ENCODE results near the gene CDH5.

The CDH5 gene, protein sequence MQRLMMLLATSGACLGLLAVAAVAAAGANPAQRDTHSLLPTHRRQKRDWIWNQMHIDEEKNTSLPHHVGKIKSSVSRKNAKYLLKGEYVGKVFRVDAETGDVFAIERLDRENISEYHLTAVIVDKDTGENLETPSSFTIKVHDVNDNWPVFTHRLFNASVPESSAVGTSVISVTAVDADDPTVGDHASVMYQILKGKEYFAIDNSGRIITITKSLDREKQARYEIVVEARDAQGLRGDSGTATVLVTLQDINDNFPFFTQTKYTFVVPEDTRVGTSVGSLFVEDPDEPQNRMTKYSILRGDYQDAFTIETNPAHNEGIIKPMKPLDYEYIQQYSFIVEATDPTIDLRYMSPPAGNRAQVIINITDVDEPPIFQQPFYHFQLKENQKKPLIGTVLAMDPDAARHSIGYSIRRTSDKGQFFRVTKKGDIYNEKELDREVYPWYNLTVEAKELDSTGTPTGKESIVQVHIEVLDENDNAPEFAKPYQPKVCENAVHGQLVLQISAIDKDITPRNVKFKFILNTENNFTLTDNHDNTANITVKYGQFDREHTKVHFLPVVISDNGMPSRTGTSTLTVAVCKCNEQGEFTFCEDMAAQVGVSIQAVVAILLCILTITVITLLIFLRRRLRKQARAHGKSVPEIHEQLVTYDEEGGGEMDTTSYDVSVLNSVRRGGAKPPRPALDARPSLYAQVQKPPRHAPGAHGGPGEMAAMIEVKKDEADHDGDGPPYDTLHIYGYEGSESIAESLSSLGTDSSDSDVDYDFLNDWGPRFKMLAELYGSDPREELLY

DNA sequence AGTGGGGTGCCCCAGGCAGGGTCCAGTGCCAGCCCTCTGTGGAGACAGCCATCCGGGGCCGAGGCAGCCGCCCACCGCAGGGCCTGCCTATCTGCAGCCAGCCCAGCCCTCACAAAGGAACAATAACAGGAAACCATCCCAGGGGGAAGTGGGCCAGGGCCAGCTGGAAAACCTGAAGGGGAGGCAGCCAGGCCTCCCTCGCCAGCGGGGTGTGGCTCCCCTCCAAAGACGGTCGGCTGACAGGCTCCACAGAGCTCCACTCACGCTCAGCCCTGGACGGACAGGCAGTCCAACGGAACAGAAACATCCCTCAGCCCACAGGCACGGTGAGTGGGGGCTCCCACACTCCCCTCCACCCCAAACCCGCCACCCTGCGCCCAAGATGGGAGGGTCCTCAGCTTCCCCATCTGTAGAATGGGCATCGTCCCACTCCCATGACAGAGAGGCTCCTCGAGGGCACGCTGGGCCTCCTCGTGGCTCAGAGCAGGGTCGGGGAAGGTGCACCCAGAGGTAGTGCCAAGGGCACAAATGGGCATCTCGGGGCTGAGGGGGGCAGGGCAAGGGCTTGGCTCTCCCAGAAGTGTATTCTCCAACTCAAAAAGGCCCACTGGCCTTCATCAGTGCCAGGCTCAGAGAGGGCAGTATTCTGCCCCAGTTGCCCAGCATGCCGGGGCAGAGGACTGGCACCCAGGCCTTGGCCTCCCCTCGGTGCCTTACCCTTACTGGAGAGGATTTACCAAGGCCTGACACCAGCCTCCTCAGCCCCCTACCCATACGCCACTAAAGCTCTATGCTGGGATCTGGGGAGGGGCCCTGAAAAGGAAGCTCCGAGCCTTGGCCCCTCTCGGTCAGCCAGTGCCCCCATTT is at the start of gene CDH5:
Gene CDH5, plus strand, starts transcription at position 259 of the 867 bp plus-strand sequence. CDS start 12,647 bp downstream, outside the sequence.
- Histone ChIP-seq H3K27me3 (replicated peaks) (no peaks in the 10 kb centered on the region), H3K27ac (no peak within 1 kb of the TSS), H3K4me3 (ENCODE audit: low read depth, low read length) (no peak within 1 kb of the TSS), H3K36me3 (replicated peaks) (no peaks in the 10 kb centered on the region)
- in situ Hi-C loops (cut with HindIII; ENCODE audit: low pct_ligation_motif_present, low sequenced_read_pairs) = no loop called here
- DNase-seq = no peak
- TF ChIP-seq, protein P1, sequence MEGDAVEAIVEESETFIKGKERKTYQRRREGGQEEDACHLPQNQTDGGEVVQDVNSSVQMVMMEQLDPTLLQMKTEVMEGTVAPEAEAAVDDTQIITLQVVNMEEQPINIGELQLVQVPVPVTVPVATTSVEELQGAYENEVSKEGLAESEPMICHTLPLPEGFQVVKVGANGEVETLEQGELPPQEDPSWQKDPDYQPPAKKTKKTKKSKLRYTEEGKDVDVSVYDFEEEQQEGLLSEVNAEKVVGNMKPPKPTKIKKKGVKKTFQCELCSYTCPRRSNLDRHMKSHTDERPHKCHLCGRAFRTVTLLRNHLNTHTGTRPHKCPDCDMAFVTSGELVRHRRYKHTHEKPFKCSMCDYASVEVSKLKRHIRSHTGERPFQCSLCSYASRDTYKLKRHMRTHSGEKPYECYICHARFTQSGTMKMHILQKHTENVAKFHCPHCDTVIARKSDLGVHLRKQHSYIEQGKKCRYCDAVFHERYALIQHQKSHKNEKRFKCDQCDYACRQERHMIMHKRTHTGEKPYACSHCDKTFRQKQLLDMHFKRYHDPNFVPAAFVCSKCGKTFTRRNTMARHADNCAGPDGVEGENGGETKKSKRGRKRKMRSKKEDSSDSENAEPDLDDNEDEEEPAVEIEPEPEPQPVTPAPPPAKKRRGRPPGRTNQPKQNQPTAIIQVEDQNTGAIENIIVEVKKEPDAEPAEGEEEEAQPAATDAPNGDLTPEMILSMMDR (IDR thresholded peaks at IDR 0.05; ENCODE audit: low read depth, low read length, missing control alignments) = no peak

DNA sequence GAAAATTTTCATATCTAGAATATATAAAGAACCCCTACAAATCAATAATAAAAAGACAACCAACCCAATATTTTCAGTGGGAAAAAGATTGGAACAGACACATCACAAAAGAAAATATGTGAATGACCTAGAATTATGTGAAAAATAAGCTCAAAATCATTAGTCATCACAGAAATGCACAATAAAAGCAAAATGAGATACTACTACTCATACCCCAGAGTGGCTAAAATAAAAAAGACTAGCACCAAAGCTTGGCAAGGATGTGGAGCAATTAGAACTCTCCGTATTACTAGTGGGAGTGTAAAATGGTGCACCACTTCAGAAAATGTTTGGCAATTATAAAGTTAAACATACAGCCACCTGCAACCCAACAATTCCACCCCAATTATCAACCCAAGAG is 48.0 kb upstream of the CDH5 start:
- no peaks in the 10 kb centered on the region for H3K27me3 ChIP-seq (replicated peaks)
- no peak overlapping the region for H3K4me3 ChIP-seq (ENCODE audit: low read depth, low read length)
- no peak overlapping the region for H3K27ac ChIP-seq
- DNase-seq = no peak
- H3K36me3 ChIP-seq (replicated peaks) = no peaks in the 10 kb centered on the region
- in situ Hi-C loops (cut with HindIII; ENCODE audit: low pct_ligation_motif_present, low sequenced_read_pairs) = no loop called here
- TF ChIP-seq, protein P1 (IDR thresholded peaks at IDR 0.05; ENCODE audit: low read depth, low read length, missing control alignments) = no peak

DNA sequence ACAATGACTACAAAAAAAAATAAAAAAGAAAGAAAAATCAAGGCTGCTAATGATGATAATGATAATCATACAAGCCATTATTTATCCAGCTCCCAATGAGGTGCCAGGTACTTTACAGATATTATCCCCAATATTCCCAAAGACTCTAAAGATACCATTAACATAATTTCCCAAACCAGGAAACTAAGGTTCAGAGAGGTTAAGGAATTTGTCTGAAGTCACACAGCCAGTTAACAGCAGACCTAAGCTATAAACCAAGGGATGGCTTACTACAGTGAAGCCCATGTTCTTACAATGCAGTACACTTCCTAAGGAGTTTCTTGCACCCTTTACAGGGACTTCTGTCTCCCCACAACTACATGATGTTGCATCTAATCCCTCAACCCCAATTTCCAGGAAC is 45.7 kb upstream of the CDH5 start:
- in situ Hi-C loops (cut with HindIII; ENCODE audit: low pct_ligation_motif_present, low sequenced_read_pairs) = no loop called here
- H3K4me3 ChIP-seq (ENCODE audit: low read depth, low read length) = no peak overlapping the region
- H3K27me3 ChIP-seq (replicated peaks) = no peaks in the 10 kb centered on the region
- no peak overlapping the region for H3K27ac ChIP-seq
- TF ChIP-seq, protein P1 (IDR thresholded peaks at IDR 0.05; ENCODE audit: low read depth, low read length, missing control alignments) = no peak
- H3K36me3 ChIP-seq (replicated peaks) = no peaks in the 10 kb centered on the region
- no peak for DNase-seq

DNA sequence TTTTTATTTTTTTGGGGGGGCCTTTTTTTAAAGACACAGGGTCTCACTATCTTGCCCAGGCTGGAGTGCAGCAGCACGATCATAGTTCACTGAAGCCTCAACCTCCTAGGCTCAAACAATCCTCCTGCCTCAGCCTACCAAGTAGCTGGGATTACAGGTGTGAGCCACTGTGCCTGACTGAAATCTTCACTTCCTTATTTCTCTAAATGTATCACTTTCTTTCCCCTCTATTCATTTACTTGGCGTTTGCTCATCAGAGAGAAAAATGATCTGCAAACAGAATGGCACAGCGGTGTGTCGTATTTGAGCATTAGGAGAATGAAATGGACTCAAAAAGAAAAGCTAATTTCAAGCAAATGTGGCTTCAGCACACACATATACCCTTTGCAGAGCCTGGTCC is 44.3 kb upstream of the CDH5 start:
- TF ChIP-seq, protein P1 (IDR thresholded peaks at IDR 0.05; ENCODE audit: low read depth, low read length, missing control alignments) = no peak
- no peak overlapping the region for H3K27ac ChIP-seq
- H3K36me3 ChIP-seq (replicated peaks) = no peaks in the 10 kb centered on the region
- no peak overlapping the region for H3K4me3 ChIP-seq (ENCODE audit: low read depth, low read length)
- H3K27me3 ChIP-seq (replicated peaks) = no peaks in the 10 kb centered on the region
- no peak for DNase-seq
- in situ Hi-C loops (cut with HindIII; ENCODE audit: low pct_ligation_motif_present, low sequenced_read_pairs) = no loop called here

DNA sequence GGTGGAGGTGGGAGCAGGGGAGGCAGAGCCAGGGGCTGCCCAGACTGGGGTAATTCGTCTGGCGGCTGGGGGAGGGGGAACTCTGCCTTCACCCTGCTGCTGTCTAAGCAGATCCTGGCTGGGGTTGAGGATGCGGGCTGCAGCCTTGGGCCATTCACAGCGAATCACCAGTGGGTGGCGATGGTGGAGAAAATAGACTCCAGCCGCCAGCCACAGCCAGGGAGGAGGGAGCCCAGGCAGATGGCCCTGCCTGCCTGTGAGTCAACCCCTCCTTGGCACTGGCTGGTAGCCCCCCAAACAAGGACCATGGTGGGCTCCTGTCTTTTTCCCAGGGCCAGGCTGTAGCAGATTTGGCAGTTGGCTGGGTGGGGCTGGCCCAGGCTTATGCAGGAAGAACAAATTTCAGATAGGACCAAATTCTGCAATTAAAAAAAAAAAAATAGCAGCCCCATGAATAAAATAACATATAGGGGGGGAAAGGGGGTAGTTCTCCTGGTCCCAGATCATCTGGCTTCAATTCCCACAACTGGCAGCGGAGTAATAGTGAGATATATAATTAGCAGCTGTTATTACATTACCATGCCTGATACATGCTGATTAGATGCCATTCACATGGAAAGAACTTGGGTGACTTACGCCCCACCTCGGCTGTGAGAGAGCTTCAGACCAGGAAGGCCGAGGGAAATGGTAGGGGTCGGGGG is 41.5 kb upstream of the CDH5 start:
- TF ChIP-seq, protein P1 (IDR thresholded peaks at IDR 0.05; ENCODE audit: low read depth, low read length, missing control alignments) = peak; percentile 64
- peak; percentile 28 for DNase-seq
- in situ Hi-C loops (cut with HindIII; ENCODE audit: low pct_ligation_motif_present, low sequenced_read_pairs) = no loop called here
- Histone ChIP-seq H3K27ac (no peak overlapping the region), H3K27me3 (replicated peaks) (no peaks in the 10 kb centered on the region), H3K4me3 (ENCODE audit: low read depth, low read length) (no peak overlapping the region), H3K36me3 (replicated peaks) (no peaks in the 10 kb centered on the region)

Measured in brain microvascular endothelial cell (primary cell).